Type B pancreatic cell (in vitro differentiated cells): ENCODE results near the gene LRRC15. TPM values are rescaled to one million over a fixed set of nuclear protein-coding genes. Genes with fewer than 3 reads are reported as not detected.

Experiments
- DNase-seq: peaks from one replicate; pipeline ENCODE4 v3.0.0; 2021; ENCODE audit warnings: mixed read lengths; ENCODE audit not compliant: unreplicated experiment; ENCODE audit errors: extremely low spot score
- H3K27ac Mint-ChIP-seq: 2 replicates; pipeline ENCODE4 v1.8.0; 2021; ENCODE audit warnings: mild to moderate bottlenecking, mixed read lengths
- H3K27me3 Mint-ChIP-seq: 2 replicates; pipeline ENCODE4 v1.8.0; 2021; ENCODE audit warnings: mixed read lengths
- H3K36me3 Mint-ChIP-seq: 2 replicates; pipeline ENCODE4 v1.8.0; 2021; ENCODE audit warnings: mixed read lengths
- H3K4me1 Mint-ChIP-seq: one replicate; pipeline ENCODE4 v1.8.0; 2021; ENCODE audit warnings: mixed read lengths; ENCODE audit not compliant: unreplicated experiment
- H3K4me3 Mint-ChIP-seq: 2 replicates; pipeline ENCODE4 v1.8.0; 2021; ENCODE audit warnings: mild to moderate bottlenecking, mixed read lengths
- H3K9me3 Mint-ChIP-seq: 2 replicates; pipeline ENCODE4 v1.8.0; 2021; ENCODE audit warnings: mixed read lengths
- total RNA-seq: library from RNA; stranded (reverse); gene quantifications from 2 replicates; pipeline ENCODE4 v1.2.1, GENCODE V29; 2021; ENCODE audit warnings: low replicate concordance
- TF ChIP-seq, protein P1 (sequence below): fragments of 200-600 bp; sonication (generic); conservative IDR thresholded peaks from 2 replicates; pipeline ENCODE4 v1.5.0; 2021; ENCODE audit warnings: antibody characterized with exemption, mild to moderate bottlenecking

Gene LRRC15
- total RNA-seq, 1 donor from 2014 or later = 0.07 TPM

DNA sequence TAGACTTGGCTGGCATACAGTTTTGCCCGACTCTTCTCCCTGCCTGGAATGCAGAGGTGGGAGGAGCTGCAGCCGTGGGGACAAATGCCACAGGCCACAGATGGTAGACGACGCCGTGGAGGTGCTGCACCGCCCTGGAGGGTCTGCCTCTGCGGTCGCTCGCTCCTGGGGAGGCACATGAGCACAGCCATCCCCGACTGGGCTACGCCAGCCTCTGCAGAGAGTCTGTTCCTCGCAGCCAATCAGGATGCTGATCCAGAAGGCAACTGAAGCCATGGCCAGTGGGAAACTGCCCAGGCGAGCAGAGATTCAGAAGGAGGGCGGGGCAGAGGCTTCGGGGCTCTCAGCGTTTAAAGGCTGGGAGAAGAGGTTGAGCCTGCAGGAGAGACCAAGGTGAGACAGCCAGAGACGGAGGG lies 11.9 kb upstream of the LRRC15 start:
- DNase-seq = no peak

DNA sequence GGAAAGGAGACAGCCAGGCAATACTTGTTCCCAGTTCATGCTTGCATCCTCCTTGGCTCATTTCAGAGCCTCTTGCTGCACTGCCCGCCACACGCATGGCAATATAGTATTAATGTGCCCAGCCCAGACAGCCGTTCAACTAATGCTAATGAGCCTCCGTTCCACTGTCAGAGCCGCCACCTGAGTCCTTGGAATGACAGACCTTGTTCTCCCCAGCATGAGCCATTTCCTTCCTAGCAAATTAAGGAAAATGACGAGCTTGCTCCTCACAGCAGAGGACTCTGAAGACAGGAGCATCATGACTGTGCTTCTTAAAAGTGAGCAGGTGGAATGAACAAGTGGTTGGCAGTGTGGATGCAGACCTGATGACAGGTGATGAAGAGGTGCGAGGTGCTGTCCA lies 10.8 kb upstream of the LRRC15 start:
- H3K27me3 Mint-ChIP-seq = peaks cover 10% of the 10 kb centered on the region
- no peak for DNase-seq
- H3K9me3 Mint-ChIP-seq = no peaks in the 10 kb centered on the region
- H3K27ac Mint-ChIP-seq = no peak overlapping the region
- peaks cover 15% of the 10 kb centered on the region for H3K4me1 Mint-ChIP-seq
- TF ChIP-seq, protein P1, sequence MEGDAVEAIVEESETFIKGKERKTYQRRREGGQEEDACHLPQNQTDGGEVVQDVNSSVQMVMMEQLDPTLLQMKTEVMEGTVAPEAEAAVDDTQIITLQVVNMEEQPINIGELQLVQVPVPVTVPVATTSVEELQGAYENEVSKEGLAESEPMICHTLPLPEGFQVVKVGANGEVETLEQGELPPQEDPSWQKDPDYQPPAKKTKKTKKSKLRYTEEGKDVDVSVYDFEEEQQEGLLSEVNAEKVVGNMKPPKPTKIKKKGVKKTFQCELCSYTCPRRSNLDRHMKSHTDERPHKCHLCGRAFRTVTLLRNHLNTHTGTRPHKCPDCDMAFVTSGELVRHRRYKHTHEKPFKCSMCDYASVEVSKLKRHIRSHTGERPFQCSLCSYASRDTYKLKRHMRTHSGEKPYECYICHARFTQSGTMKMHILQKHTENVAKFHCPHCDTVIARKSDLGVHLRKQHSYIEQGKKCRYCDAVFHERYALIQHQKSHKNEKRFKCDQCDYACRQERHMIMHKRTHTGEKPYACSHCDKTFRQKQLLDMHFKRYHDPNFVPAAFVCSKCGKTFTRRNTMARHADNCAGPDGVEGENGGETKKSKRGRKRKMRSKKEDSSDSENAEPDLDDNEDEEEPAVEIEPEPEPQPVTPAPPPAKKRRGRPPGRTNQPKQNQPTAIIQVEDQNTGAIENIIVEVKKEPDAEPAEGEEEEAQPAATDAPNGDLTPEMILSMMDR = no peak
- no peak overlapping the region for H3K4me3 Mint-ChIP-seq
- H3K36me3 Mint-ChIP-seq = no peaks in the 10 kb centered on the region

More for the DNA sequence above, 11.9 kb upstream of the LRRC15 start:
- TF ChIP-seq, protein P1 = no peak
- H3K4me1 Mint-ChIP-seq = peaks cover 10% of the 10 kb centered on the region
- H3K27ac Mint-ChIP-seq = no peak overlapping the region
- H3K4me3 Mint-ChIP-seq = no peak overlapping the region
- H3K9me3 Mint-ChIP-seq = no peaks in the 10 kb centered on the region
- H3K36me3 Mint-ChIP-seq = no peaks in the 10 kb centered on the region
- H3K27me3 Mint-ChIP-seq = peaks cover 10% of the 10 kb centered on the region

DNA sequence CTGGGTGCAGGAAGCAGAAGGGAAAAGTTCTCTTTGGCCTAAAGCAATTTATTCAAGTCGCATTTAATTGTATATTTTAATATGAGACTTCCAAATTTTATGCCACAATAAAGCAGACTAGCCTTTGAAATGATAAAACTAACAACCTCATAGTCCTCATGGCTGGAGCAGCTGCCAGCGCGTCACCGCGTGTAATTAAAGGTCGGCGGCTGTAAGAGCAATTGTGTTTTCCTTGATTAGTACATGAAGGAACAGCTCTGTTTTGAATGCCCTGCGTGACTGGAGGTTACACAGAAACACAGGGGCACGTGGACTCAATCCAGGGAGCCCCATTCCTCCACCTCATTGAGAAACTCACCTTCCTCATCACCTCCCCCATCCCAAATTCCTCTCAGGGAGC lies 10.1 kb upstream of the LRRC15 start:
- H3K9me3 Mint-ChIP-seq = no peaks in the 10 kb centered on the region
- H3K36me3 Mint-ChIP-seq = no peaks in the 10 kb centered on the region
- peaks cover 13% of the 10 kb centered on the region for H3K27me3 Mint-ChIP-seq
- H3K27ac Mint-ChIP-seq = no peak overlapping the region
- no peak overlapping the region for H3K4me3 Mint-ChIP-seq
- TF ChIP-seq, protein P1 = no peak
- H3K4me1 Mint-ChIP-seq = peaks cover 15% of the 10 kb centered on the region
- no peak for DNase-seq

DNA sequence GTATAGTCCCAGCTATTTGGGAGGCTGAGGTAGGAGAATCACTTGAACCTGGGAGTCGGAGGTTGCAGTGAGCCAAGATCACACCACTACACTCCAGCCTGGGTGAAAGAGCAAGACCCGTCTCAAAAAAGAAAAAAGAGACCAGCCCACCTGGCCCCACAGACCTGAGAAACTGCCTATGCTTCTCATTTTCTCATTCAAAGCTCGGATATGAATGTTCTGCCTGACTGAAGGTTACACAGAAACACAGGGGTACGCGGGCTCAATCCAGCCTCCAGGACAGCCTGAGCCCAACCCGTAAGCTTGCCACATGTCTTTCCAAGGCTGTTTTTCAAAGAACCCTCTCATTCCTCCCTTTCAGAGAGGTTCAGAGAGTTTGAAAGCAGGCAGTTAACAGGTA lies 9.7 kb upstream of the LRRC15 start:
- Mint-ChIP-seq H3K4me1 (peaks cover 15% of the 10 kb centered on the region), H3K27me3 (peaks cover 13% of the 10 kb centered on the region), H3K36me3 (no peaks in the 10 kb centered on the region), H3K4me3 (no peak overlapping the region), H3K27ac (no peak overlapping the region), H3K9me3 (no peaks in the 10 kb centered on the region)
- TF ChIP-seq, protein P1 = no peak
- DNase-seq = no peak

DNA sequence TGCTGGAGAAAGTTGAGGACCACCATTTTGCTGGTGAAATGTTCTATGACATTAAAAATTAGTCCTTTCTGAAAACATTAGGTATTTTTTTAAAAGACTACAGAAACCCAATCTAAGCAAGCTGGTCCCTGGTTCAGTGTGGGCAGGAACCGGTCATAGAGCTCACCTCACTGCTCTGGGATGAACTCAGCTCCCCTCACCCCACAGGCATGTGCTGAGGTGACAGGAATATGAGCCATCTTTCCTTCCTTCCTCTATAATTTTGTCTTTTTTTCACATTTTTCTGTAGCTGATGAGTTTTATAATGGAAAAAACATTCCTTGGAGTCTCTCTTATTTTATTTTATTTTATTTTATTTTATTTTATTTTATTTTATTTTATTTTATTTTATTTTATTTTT lies 8.2 kb upstream of the LRRC15 start:
- H3K27me3 Mint-ChIP-seq = peaks cover 13% of the 10 kb centered on the region
- TF ChIP-seq, protein P1 = no peak
- H3K4me1 Mint-ChIP-seq = peaks cover 14% of the 10 kb centered on the region
- H3K36me3 Mint-ChIP-seq = no peaks in the 10 kb centered on the region
- H3K4me3 Mint-ChIP-seq = no peak overlapping the region
- no peak overlapping the region for H3K27ac Mint-ChIP-seq
- no peaks in the 10 kb centered on the region for H3K9me3 Mint-ChIP-seq
- DNase-seq = no peak

DNA sequence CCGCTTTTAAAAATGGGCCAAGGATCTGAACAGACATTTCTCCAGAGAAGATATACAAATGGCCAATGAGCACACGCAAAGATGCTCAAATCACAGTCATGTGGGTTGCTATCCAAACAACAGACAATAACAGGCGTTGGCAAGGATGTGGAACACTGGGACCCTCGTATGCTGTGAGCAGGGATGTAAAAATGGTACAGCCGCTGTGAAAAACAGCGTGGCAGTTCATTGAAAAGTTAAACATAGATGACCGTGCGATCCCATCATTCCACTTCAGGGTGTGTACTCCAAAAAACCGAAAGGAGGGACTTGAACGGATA lies 6.7 kb upstream of the LRRC15 start:
- Mint-ChIP-seq H3K36me3 (no peaks in the 10 kb centered on the region), H3K4me1 (peaks cover 10% of the 10 kb centered on the region), H3K27ac (no peak overlapping the region), H3K27me3 (peaks cover 13% of the 10 kb centered on the region), H3K9me3 (no peaks in the 10 kb centered on the region), H3K4me3 (no peak overlapping the region)
- TF ChIP-seq, protein P1 = no peak
- DNase-seq = no peak
